ENCODE measurements around the gene SAMD3. TPM values are rescaled to one million over a fixed set of nuclear protein-coding genes. Genes with fewer than 3 reads are reported as not detected.

Gene SAMD3
- total and polyA plus RNA-seq, 2 experiments from 2014 or later = 0.32 to 0.73 TPM

GRCh38 chr6:130164251-130164650 lies 58.5 kb downstream of the SAMD3 start:
- Histone ChIP-seq H3K4me3 (no peak overlapping the region), H3K4me1 (ENCODE audit: insufficient read depth) (no peaks in the 10 kb centered on the region), H4K20me1 (ENCODE audit: insufficient read depth) (no peaks in the 10 kb centered on the region), H3K27me3 (replicated peaks; ENCODE audit: insufficient read depth) (no peaks in the 10 kb centered on the region), H3F3A (ENCODE audit: insufficient read depth) (no peaks in the 10 kb centered on the region), H3K9me3 (ENCODE audit: low read depth) (no peaks in the 10 kb centered on the region), H3K27ac (no peak overlapping the region), H3K9ac (no peak overlapping the region), H3K9me2 (ENCODE audit: insufficient read depth) (no peaks in the 10 kb centered on the region), H2AFZ (no peak overlapping the region), H3K79me2 (ENCODE audit: insufficient read depth) (no peaks in the 10 kb centered on the region), H3K4me2 (ENCODE audit: unreplicated experiment) (no peak overlapping the region), H3K36me3 (ENCODE audit: low read depth) (no peaks in the 10 kb centered on the region)
- no peak for DNase-seq
- in situ Hi-C loops (cut with MboI) = no loop called here
- 71 to 75% methylated on average over 4 of the region's 4 CpGs for WGBS, 2 experiments (ENCODE audit: low coverage in 1 of 2, low lambda C conversion rate in 2 of 2, missing lambda C conversion rate in 2 of 2)
- no peak for TF ChIP-seq EZH2 (IDR thresholded peaks at IDR 0.05; ENCODE audit: insufficient read depth, poor library complexity, severe bottlenecking)
- TF ChIP-seq EZH2phosphoT487 (IDR thresholded peaks at IDR 0.05; ENCODE audit: insufficient read depth, low read depth) = no peak

- Histone ChIP-seq H3K79me2 (ENCODE audit: insufficient read depth) (no peaks in the 10 kb centered on the region), H3K36me3 (ENCODE audit: low read depth) (no peaks in the 10 kb centered on the region), H3K27ac (no peak overlapping the region), H3F3A (ENCODE audit: insufficient read depth) (no peaks in the 10 kb centered on the region), H3K27me3 (replicated peaks; ENCODE audit: insufficient read depth) (no peaks in the 10 kb centered on the region), H3K4me1 (ENCODE audit: insufficient read depth) (no peaks in the 10 kb centered on the region), H3K9me3 (ENCODE audit: low read depth) (no peaks in the 10 kb centered on the region), H4K20me1 (ENCODE audit: insufficient read depth) (no peaks in the 10 kb centered on the region), H3K9ac (no peak overlapping the region), H2AFZ (no peak overlapping the region), H3K4me3 (no peak overlapping the region), H3K9me2 (ENCODE audit: insufficient read depth) (no peaks in the 10 kb centered on the region), H3K4me2 (ENCODE audit: unreplicated experiment) (no peak overlapping the region)
- TF ChIP-seq EZH2 (IDR thresholded peaks at IDR 0.05; ENCODE audit: insufficient read depth, poor library complexity, severe bottlenecking) (no peak), EZH2phosphoT487 (IDR thresholded peaks at IDR 0.05; ENCODE audit: insufficient read depth, low read depth) (no peak)
- WGBS, 2 experiments (ENCODE audit: low coverage in 1 of 2, low lambda C conversion rate in 2 of 2, missing lambda C conversion rate in 2 of 2) = 94 to 97% methylated on average over 2 of the region's 2 CpGs
- in situ Hi-C loops (cut with MboI) = no loop called here
- DNase-seq = no peak
Measured at GRCh38 chr6:130163266-130163665, 59.5 kb downstream of the SAMD3 start.

DNA sequence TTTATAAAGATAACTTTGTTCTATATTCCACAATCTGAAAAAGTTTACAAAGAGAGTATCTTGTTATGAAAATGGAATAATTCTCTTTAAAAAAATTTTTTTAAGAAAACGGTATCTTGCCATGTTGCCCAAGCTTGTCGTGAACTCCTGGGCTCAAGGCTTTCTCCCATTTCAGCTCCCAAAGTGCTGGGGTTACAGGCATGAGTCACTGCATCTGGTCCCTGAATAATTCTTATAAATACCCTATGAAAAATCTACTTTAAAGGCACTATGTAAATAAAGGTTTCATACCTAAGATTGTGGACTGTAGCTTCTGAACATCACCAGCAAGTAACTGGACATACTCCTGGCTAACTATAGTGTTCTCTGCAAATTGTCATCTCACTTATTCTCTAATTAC lies 60.3 kb downstream of the SAMD3 start:
- in situ Hi-C loops (cut with MboI) = no loop called here
- Histone ChIP-seq H3K79me2 (ENCODE audit: insufficient read depth) (no peaks in the 10 kb centered on the region), H3K9ac (no peak overlapping the region), H3K9me2 (ENCODE audit: insufficient read depth) (no peaks in the 10 kb centered on the region), H3K36me3 (ENCODE audit: low read depth) (no peaks in the 10 kb centered on the region), H3F3A (ENCODE audit: insufficient read depth) (no peaks in the 10 kb centered on the region), H3K27me3 (replicated peaks; ENCODE audit: insufficient read depth) (no peaks in the 10 kb centered on the region), H3K4me1 (ENCODE audit: insufficient read depth) (no peaks in the 10 kb centered on the region), H3K4me2 (ENCODE audit: unreplicated experiment) (no peak overlapping the region), H3K4me3 (no peak overlapping the region), H4K20me1 (ENCODE audit: insufficient read depth) (no peaks in the 10 kb centered on the region), H3K9me3 (ENCODE audit: low read depth) (no peaks in the 10 kb centered on the region), H3K27ac (no peak overlapping the region), H2AFZ (no peak overlapping the region)
- TF ChIP-seq EZH2 (IDR thresholded peaks at IDR 0.05; ENCODE audit: insufficient read depth, poor library complexity, severe bottlenecking) (no peak), EZH2phosphoT487 (IDR thresholded peaks at IDR 0.05; ENCODE audit: insufficient read depth, low read depth) (no peak)
- WGBS, 2 experiments (ENCODE audit: low coverage in 1 of 2, low lambda C conversion rate in 2 of 2, missing lambda C conversion rate in 2 of 2) = 46 to 58% methylated on average over 2 of the region's 2 CpGs
- no peak for DNase-seq

- H3K27me3 ChIP-seq (replicated peaks; ENCODE audit: insufficient read depth) = no peaks in the 10 kb centered on the region
- H3K36me3 ChIP-seq (ENCODE audit: low read depth) = no peaks in the 10 kb centered on the region
- no peak for DNase-seq
- WGBS, 2 experiments (ENCODE audit: low coverage in 1 of 2, low lambda C conversion rate in 2 of 2, missing lambda C conversion rate in 2 of 2) = 50 to 51% methylated on average over 6 of the region's 6 CpGs
- no peak for TF ChIP-seq EZH2phosphoT487 (IDR thresholded peaks at IDR 0.05; ENCODE audit: insufficient read depth, low read depth)
- no peak for TF ChIP-seq EZH2 (IDR thresholded peaks at IDR 0.05; ENCODE audit: insufficient read depth, poor library complexity, severe bottlenecking)
- H3K9me3 ChIP-seq (ENCODE audit: low read depth) = no peaks in the 10 kb centered on the region
- no peaks in the 10 kb centered on the region for H3F3A ChIP-seq (ENCODE audit: insufficient read depth)
- no peak overlapping the region for H3K9ac ChIP-seq
- in situ Hi-C loops (cut with MboI) = no loop called here
- no peak overlapping the region for H3K4me3 ChIP-seq
- H2AFZ ChIP-seq = no peak overlapping the region
- no peaks in the 10 kb centered on the region for H3K79me2 ChIP-seq (ENCODE audit: insufficient read depth)
- no peak overlapping the region for H3K27ac ChIP-seq
- no peak overlapping the region for H3K4me2 ChIP-seq (ENCODE audit: unreplicated experiment)
- no peaks in the 10 kb centered on the region for H4K20me1 ChIP-seq (ENCODE audit: insufficient read depth)
- no peaks in the 10 kb centered on the region for H3K9me2 ChIP-seq (ENCODE audit: insufficient read depth)
- no peaks in the 10 kb centered on the region for H3K4me1 ChIP-seq (ENCODE audit: insufficient read depth)
Measured at GRCh38 chr6:130161683-130162404, 60.9 kb downstream of the SAMD3 start.

Data from GM23248 (cell line).